Left ventricle myocardium inferior (tissue), 1 donor: ENCODE measurements around the gene MAP2K3. TPM values are rescaled to one million over a fixed set of nuclear protein-coding genes. Genes with fewer than 3 reads are reported as not detected.
"Not testable (repeated sequence)": the region's sequence is repeated elsewhere in the genome, so short reads cannot be mapped to it uniquely, and the experiment has no call there.

Source experiments
- DNase-seq: peaks from one replicate; pipeline ENCODE4 v3.0.0-alpha.2; 2020
- H3K27ac ChIP-seq: fragments of 200-600 bp; replicated peaks from 2 replicates; pipeline ENCODE4 v1.8.0; 2021
- H3K27me3 ChIP-seq: fragments of 200-600 bp; 2 replicates; pipeline ENCODE4 v1.8.0; 2021; ENCODE audit warnings: low read depth
- H3K36me3 ChIP-seq: fragments of 200-600 bp; 2 replicates; pipeline ENCODE4 v1.8.0; 2021
- H3K4me1 ChIP-seq: fragments of 200-600 bp; 2 replicates; pipeline ENCODE4 v1.8.0; 2021
- H3K4me3 ChIP-seq: fragments of 200-600 bp; 2 replicates; pipeline ENCODE4 v1.8.0; 2021; ENCODE audit warnings: mild to moderate bottlenecking, moderate library complexity
- H3K9me3 ChIP-seq: fragments of 200-600 bp; replicated peaks from 2 replicates; pipeline ENCODE4 v1.8.0; 2021
- intact Hi-C: fragments of 100-400 bp; cut with micrococcal nuclease; formaldehyde crosslinking; loops from one replicate; pipeline ENCODE4 v1.11.0; 2022
- total RNA-seq: library from RNA; stranded (reverse); fragmentation: NEBNext Ultra II Directional; extraction: Animal tissue kit (Norgen Biotek cat#: 25700); gene quantifications from one replicate; pipeline ENCODE4 v1.2.1, GENCODE V29; 2021
- TF ChIP-seq, protein P1 (sequence below): fragments of 200-600 bp; IDR thresholded peaks from 2 replicates; pipeline ENCODE4 v1.8.0; 2021; ENCODE audit warnings: antibody characterized with exemption, mild to moderate bottlenecking, borderline replicate concordance
- donor health status: DM: no; HTN: yes; CAD: no; lungs with severe emphysema.

The MAP2K3 gene
- total RNA-seq, 1 donor from 2014 or later: 41.7 TPM

DNA sequence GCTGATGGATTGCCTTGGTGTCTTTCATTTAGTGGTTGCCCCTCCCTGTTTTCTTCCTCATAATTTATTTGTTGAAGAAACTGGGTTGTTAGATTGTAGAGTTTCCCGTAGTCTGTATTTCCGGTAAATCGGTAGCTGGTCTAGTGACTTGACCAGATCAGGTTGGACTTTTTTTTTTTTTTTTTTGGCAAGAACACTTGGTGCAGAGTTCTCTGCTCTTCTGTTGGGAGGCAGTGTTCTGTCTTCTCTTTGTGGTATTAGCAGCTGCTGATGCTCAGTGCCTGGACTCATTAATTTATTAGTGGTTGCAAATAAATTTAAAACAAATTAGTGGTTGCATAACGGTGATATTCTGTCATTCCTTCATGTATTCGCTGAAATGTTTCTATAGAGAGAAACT, 40.2 kb downstream of the MAP2K3 start:
- intact Hi-C loops, DNase-seq: not testable (repeated sequence)

DNA sequence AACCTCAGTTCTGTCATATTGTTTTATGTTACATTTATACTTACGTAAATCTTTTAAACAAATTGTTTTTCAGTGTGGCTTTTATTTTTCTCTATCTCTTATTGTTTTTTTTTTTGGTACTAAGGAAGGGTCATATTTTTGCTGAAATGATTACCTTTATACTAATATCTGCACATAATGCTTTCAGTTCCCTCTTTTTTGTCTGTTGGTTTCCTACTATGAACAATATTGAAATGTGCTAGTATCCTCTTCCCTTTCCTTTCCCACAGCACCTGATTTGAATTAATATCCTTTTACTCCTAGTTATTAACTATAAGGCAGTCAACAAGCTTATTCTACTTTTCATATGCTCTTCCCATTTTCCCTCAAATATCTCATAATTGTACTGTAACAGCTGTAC, 43.4 kb downstream of the MAP2K3 start:
- H3K36me3 ChIP-seq, H3K9me3 ChIP-seq, H3K27me3 ChIP-seq, H3K4me1 ChIP-seq, H3K27ac ChIP-seq, H3K4me3 ChIP-seq, DNase-seq, intact Hi-C loops: not testable (repeated sequence)

More for the DNA sequence above, 40.2 kb downstream of the MAP2K3 start:
- H3K27me3 ChIP-seq, H3K9me3 ChIP-seq, H3K36me3 ChIP-seq, H3K4me3 ChIP-seq, H3K27ac ChIP-seq, H3K4me1 ChIP-seq: not testable (repeated sequence)

GRCh38 chr17:21328778-21329177, 44.3 kb downstream of the MAP2K3 start:
- H3K27ac ChIP-seq, H3K36me3 ChIP-seq, DNase-seq, H3K27me3 ChIP-seq, intact Hi-C loops, H3K4me3 ChIP-seq, H3K9me3 ChIP-seq, H3K4me1 ChIP-seq: not testable (repeated sequence)

DNA sequence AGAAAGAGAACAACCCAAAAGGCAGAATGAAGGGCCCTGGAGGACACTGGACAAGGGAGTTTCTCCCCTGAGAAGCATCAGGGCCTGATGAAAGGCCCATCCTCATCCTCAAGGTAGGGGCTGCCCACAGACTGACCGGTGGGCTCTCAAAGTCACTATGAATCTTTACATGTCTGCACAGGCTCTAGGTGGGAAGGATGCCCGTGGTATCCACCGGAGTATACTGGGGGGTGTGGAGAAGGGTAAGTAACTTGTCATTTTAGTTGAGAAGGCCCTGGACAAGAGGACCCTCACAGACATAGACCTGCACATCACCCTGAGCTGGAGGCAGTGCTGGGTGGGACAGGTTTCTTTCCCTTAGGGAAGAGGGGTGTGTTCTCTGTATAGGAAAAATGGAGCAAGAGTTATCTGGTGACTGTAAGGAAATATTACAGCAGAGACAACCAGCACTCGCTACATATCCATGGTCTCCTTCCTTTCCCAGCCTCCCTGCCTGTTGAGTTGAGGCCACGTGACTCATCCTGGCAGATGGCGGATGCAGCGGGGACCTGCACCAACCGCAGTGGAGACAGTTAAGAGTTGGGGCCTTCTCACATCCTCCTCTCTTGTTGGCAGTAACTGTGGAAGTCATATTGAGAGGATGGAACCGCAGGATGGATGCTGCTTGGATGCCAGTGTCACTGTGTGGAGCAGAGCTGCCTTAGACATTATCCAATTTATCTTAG, 46.1 kb downstream of the MAP2K3 start:
- Histone ChIP-seq H3K36me3 (no peaks in the 10 kb centered on the region), H3K9me3 (peaks cover 9% of the 10 kb centered on the region), H3K4me3 (no peak overlapping the region), H3K27me3 (no peaks in the 10 kb centered on the region), H3K27ac (no peak overlapping the region), H3K4me1 (no peaks in the 10 kb centered on the region)
- intact Hi-C loops: no loop called here
- TF ChIP-seq, protein P1, sequence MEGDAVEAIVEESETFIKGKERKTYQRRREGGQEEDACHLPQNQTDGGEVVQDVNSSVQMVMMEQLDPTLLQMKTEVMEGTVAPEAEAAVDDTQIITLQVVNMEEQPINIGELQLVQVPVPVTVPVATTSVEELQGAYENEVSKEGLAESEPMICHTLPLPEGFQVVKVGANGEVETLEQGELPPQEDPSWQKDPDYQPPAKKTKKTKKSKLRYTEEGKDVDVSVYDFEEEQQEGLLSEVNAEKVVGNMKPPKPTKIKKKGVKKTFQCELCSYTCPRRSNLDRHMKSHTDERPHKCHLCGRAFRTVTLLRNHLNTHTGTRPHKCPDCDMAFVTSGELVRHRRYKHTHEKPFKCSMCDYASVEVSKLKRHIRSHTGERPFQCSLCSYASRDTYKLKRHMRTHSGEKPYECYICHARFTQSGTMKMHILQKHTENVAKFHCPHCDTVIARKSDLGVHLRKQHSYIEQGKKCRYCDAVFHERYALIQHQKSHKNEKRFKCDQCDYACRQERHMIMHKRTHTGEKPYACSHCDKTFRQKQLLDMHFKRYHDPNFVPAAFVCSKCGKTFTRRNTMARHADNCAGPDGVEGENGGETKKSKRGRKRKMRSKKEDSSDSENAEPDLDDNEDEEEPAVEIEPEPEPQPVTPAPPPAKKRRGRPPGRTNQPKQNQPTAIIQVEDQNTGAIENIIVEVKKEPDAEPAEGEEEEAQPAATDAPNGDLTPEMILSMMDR: no peak
- no peak for DNase-seq

DNA sequence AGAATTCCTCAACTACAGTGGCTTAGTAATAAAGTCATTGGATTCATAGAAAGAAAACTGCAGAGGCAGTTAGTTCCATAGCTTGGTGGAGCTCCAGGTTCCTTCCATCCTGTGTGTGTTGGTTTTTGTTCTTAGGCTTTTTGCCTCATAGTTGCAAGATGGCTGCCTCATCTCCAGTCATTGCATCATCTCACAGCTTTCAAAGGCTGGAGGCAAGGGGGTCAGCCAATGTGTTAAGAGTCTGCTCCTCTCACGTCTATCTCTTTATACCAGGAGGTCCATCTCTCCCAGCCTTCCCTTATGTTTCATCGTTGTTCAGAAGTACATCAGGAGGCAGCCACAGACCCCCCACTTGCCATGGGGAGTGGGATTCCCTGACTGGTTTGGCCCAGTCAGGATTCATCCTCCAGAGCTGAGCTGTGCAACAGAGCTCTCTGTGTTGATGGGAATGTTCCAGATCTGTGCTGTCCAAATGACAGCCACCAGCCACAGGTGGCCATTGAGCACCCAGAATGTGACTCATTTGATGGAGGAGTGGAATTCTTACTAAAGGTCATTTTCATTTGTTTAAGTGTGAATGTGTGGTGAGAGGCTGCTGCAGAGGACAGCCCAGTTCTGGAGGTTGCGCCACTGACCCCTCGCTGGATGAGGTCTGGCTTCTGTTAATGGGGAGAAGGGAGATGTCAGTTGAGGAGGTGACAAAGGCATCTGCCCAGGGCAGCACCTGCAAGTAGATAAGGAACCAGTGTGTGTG, 52.2 kb downstream of the MAP2K3 start:
- DNase-seq, H3K4me3 ChIP-seq, H3K9me3 ChIP-seq, H3K27me3 ChIP-seq, H3K4me1 ChIP-seq, H3K27ac ChIP-seq, intact Hi-C loops, H3K36me3 ChIP-seq: not testable (repeated sequence)

- H3K4me1 ChIP-seq, H3K4me3 ChIP-seq, DNase-seq, H3K36me3 ChIP-seq, intact Hi-C loops, H3K27me3 ChIP-seq, H3K27ac ChIP-seq, H3K9me3 ChIP-seq: not testable (repeated sequence)
Observed at GRCh38 chr17:21337981-21338625, 53.6 kb downstream of the MAP2K3 start.

- H3K36me3 ChIP-seq: no peaks in the 10 kb centered on the region
- TF ChIP-seq, protein P1: no peak
- no peaks in the 10 kb centered on the region for H3K4me1 ChIP-seq
- no peaks in the 10 kb centered on the region for H3K9me3 ChIP-seq
- intact Hi-C loops: no loop called here
- H3K4me3 ChIP-seq: no peak overlapping the region
- no peak overlapping the region for H3K27ac ChIP-seq
- no peak for DNase-seq
- no peaks in the 10 kb centered on the region for H3K27me3 ChIP-seq
Observed at GRCh38 chr17:21339011-21339410, 54.5 kb downstream of the MAP2K3 start.

GRCh38 chr17:21339571-21339970, 55.1 kb downstream of the MAP2K3 start:
- H3K4me3 ChIP-seq, DNase-seq, H3K27me3 ChIP-seq, H3K9me3 ChIP-seq, H3K36me3 ChIP-seq, H3K4me1 ChIP-seq, H3K27ac ChIP-seq, intact Hi-C loops: not testable (repeated sequence)

GRCh38 chr17:21340407-21340806, 55.9 kb downstream of the MAP2K3 start:
- H3K36me3 ChIP-seq, intact Hi-C loops, H3K4me1 ChIP-seq, DNase-seq, H3K27me3 ChIP-seq, H3K27ac ChIP-seq, H3K9me3 ChIP-seq, H3K4me3 ChIP-seq: not testable (repeated sequence)

DNA sequence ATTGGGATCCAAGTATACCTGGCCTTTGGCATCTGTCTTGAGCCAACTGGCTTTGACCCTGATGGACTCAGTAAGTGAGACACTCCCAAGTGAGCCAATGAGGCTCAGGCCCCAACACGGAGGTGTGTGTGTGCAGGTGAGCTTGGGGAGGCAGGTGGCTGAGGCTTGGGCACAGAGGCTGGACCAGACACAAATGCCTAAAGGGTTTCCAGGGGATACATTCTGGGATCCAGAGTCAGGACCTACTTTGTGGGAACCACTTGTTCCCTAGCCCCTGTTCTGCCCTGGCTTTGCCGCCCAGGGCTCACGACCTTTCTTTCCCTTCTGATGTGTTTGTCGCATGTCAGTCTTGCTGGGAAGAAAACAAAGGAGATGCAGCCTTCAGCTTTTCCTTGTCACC, 56.8 kb downstream of the MAP2K3 start:
- H3K36me3 ChIP-seq, intact Hi-C loops, DNase-seq, H3K27ac ChIP-seq, H3K4me1 ChIP-seq, H3K27me3 ChIP-seq, H3K9me3 ChIP-seq, H3K4me3 ChIP-seq: not testable (repeated sequence)

DNA sequence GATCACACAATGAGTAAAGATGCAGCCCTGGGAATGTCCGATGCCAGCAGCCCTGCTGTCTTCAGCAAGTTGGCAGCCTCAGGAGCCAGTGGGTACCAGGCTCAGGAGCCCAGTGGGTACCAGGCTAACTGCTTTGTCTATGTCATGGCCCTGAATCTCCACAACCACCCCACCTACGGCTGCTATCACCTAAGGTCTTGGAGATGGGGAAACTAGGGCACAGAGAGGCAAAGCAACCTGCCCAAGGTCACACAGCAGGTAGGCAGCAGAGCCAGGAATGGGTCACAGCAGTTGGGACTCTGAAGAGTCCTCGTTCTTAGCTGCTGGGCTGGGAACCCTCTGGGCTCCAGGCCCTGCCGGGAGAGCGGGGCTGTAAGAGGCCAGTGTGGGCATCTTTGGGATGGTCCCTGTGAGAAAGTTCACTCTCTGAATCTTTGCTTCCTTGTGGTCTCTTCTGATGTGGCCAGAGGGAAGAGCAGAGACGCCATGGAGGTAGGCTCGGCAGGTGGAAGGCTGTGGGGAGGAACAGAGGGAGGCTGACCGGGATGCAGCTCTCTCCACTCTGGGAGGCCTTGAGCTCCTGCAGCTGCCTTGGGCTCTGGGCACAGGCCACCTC, 57.5 kb downstream of the MAP2K3 start:
- H3K36me3 ChIP-seq, H3K9me3 ChIP-seq, H3K27ac ChIP-seq, H3K4me3 ChIP-seq, DNase-seq, H3K27me3 ChIP-seq, intact Hi-C loops: not testable (repeated sequence)
- H3K4me1 ChIP-seq: peaks cover 11% of the 10 kb centered on the region
